SK-N-MC (cell line): ENCODE data around the gene INTS6.

Source experiments
- EZH2 ChIP-seq: fragments of 200-600 bp; sonication (generic); IDR thresholded peaks from one replicate; pipeline ENCODE4 v1.6.1; 2017; ENCODE audit warnings: antibody characterized with exemption
- POLR2AphosphoS5 ChIP-seq: IDR thresholded peaks from 2 replicates; pipeline ENCODE4 v1.6.1; 2012; ENCODE audit warnings: mild to moderate bottlenecking, low read depth, low read length, borderline replicate concordance

GRCh38 chr13:51394724-51395123 is 58.1 kb downstream of the INTS6 start:
- no peak for TF ChIP-seq POLR2AphosphoS5
- TF ChIP-seq EZH2 = no peak
